ENCODE data around the gene KCNT2.

DNA sequence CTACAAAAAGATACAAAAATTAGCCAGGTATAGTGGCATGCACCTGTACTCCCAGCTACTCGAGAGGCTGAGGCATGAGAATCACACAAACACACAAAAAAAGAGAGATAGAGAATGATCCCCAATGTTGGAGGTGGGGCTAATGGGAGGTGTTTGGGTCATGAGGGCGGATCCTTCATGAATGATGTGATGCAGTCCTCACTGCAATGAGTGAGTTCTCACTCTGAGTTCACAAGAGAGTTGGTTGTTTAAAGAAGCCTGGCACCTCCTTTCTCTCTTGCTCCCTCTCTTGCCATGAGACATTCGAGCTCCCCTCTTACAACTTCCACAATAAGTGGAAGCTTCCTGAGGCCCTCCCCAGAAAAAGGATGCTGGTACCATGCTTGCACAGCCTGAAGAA lies 17.3 kb downstream of the KCNT2 start:
- no peak for TF ChIP-seq POLR2A (IDR thresholded peaks at IDR 0.05; ENCODE audit: low read depth, low read length)
- TF ChIP-seq TAF1 (IDR thresholded peaks at IDR 0.05; ENCODE audit: low read depth, low read length), result no peak
